GM19372 (cell line): ENCODE results near the gene CAMK1.

ENCODE experiments used
- ATAC-seq: cut with Tn5 transposase; IDR thresholded peaks from one replicate; pipeline ENCODE4 v1.9.1; 2021; ENCODE audit warnings: mild to moderate bottlenecking, low read depth, moderate library complexity; ENCODE audit not compliant: unreplicated experiment

Gene CAMK1

DNA sequence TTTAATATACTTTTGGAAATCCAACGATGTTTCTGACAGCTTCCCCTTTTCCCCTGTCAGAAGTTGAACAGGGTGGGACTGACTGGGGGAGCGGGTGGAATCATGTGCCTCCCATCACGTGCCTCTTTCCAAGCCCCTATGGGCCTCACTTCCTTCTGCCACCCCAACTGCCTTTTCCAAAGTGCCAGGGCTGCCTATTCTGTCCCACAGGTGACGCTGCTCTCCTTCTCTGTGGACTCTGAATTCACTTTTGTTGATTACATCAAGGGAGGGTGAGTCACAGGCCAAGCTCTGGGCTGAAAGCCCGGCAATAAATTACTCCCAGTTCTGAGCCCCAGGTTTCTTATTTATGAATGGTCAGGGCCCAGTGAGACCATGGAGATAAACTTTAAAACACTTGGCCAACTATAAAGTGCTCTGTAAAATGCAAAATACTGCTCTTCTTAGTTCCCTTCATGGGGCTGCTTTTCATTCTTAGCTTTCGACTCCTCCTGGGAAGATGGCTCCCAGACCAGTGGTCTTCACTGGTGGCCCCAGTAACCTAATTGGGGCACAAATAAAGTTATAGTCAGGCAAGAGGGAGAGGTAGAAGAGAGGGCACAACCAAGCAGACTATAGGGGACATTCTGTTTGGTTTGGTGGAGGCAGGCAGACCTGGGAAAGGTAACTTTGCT lies 53.8 kb downstream of the CAMK1 start:
- ATAC-seq, result no peak

DNA sequence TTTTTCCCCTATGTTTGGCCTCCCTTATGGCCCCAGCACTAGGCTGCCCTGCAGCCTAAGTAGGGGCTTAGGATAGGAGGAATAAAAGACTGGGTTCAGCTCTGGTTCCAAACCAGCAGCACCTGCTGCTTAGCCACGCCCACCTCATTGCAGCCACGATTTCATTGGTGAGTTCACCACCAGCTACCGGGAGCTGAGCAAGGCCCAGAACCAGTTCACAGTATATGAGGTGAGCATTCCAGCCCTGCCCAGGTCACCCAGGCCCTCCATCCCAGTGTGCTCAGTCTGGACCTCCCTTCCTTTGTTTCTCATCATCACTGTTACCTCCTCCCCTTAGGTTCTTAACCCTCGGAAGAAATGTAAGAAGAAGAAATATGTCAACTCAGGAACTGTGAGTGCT lies 54.6 kb downstream of the CAMK1 start:
- no peak for ATAC-seq

DNA sequence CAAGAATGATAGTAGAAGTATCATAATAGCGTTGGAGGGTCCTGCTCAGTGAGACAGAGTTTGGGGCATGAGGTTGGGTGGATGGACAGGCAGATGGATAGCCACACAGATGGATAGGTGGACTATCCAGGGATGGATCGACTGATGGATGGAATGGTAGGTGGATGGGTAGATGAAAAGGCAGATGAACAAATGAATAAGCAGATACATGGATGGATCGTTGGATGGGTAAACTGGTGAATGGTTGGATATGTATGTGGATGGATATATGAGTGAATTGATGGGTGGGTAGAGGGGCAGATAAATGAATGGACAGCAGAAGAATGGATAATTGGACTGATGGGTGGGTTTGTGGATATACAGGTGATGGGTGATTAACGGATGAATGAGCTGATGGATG lies 56.6 kb downstream of the CAMK1 start:
- ATAC-seq, result no peak

DNA sequence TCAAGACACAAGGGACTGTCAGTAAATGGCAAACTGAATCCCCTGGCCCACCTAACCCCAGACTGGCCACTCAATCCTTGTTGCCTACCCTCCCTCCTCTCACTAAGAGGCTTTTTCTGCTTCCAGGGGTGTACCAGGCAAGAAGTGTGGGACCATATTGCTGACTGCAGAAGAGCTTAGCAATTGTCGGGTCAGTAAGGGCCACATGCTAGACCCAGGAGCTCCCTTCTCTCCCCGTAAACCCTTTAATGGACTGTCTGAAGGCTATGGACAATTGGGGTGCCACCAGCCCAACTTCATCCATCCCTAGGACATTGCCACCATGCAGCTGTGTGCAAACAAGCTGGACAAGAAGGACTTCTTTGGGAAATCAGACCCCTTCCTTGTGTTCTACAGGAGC lies 57.3 kb downstream of the CAMK1 start:
- no peak for ATAC-seq

DNA sequence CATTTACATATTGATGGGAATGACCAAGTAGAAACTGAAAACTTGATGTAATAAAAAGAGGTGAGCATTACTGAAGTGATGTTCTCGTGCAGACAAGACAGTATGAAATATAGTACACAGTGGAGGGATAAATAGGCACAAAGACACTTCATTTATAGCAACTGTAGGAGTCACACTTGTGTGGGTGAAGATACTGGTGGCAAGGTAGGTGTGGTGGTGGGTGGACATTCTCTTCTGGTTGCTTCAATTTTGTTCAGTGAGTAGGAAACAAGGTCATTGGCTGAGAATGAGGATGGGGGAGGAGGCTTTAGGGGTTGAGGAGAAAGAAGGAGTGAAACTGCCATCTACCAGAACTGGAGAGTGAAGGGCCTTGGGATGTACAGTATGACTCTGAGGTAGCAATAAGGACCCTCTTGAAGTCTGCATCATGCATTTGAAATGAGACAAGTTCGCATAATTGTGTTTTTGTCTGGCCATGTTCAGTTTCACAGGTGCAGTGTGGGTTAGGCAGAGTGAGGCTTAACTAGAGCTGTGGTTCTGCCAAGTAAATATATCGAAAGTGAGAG lies 59.5 kb downstream of the CAMK1 start:
- no peak for ATAC-seq
